ENCODE data around the gene AGRP.

Gene AGRP

DNA sequence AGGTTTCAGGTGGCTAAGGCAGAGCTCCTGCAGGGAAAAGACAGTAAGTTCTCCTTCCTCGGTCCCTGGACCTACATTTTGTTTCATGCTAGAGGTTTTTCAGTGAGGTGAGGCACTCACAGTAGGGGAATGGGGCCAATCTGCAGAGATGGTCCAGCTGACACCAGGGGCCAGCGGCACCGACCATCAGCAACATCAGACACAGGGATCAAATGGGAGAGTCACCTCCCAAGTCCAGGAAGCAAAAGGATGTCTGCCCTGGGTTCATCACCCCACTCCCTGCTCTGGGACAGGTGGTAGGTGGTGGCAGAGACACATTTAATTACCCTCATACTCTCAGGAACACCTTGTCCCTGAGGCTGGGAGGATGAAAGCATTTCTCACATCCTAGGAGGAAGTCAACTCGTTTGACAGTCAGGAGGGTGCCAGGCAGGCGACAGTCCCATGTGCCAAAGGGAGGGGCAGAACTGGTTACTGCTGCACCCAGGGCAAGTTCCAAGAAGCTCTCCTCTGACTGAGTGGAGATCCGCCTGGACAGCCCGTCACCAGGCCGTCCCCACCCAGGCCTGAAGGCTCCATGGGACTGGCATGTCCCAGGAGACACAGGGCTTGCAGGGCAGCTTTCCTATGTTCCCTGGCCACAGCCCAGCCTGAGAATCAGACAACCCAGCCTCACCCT lies 21.6 kb downstream of the AGRP start:
- Histone ChIP-seq H3K27me3 (ENCODE audit: control insufficient read depth, low read length) (no peaks in the 10 kb centered on the region), H3K36me3 (ENCODE audit: control insufficient read depth, low read length) (no peaks in the 10 kb centered on the region), H3K4me3 (ENCODE audit: low read length) (no peak overlapping the region), H3K4me1 (ENCODE audit: control insufficient read depth, low read length) (peaks cover 7% of the 10 kb centered on the region), H3K4me2 (ENCODE audit: low read length) (no peak overlapping the region), H3K9me2 (replicated peaks; ENCODE audit: control insufficient read depth, low read length) (no peaks in the 10 kb centered on the region), H3K27ac (ENCODE audit: low read depth, low read length) (no peak overlapping the region), H3K9me3 (ENCODE audit: control insufficient read depth, insufficient read depth, low read length) (no peaks in the 10 kb centered on the region), H3F3A (ENCODE audit: control insufficient read depth, insufficient read depth) (no peaks in the 10 kb centered on the region), H4K20me1 (ENCODE audit: control insufficient read depth, insufficient read depth, low read depth, low read length) (no peaks in the 10 kb centered on the region), H3K79me2 (ENCODE audit: control insufficient read depth, low read length) (peaks cover 37% of the 10 kb centered on the region)
- no peak for TF ChIP-seq EZH2phosphoT487 (IDR thresholded peaks at IDR 0.05; ENCODE audit: borderline replicate concordance, low read length)
- no peak for TF ChIP-seq CTCF (IDR thresholded peaks at IDR 0.05; ENCODE audit: low read depth, low read length, poor library complexity, severe bottlenecking)

GRCh38 chr16:67460961-67461360 lies 22.4 kb downstream of the AGRP start:
- peaks cover 29% of the 10 kb centered on the region for H3K79me2 ChIP-seq (ENCODE audit: control insufficient read depth, low read length)

DNA sequence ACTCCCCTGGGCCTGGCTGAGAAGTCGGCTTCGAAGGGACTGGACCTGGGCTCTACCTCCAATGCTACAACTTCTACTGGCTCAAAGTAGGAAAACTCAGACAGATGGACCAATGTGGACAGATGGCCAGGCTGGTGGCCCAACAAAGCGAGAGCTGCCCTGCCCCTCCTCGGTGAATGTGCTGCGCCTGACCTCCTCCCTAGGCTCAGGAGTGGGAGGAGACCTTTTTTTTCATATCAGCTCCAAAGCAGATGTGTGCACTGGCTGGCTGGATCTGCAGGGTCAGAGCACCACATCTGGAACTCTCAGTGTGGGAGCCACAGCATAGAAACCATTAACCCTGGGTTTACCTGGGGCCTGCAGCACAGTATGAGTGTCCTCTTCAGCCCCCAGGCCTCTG lies 23.2 kb downstream of the AGRP start:
- Histone ChIP-seq H4K20me1 (ENCODE audit: control insufficient read depth, insufficient read depth, low read depth, low read length) (no peaks in the 10 kb centered on the region), H3K9me2 (replicated peaks; ENCODE audit: control insufficient read depth, low read length) (no peaks in the 10 kb centered on the region), H3K4me2 (ENCODE audit: low read length) (no peak overlapping the region), H3K4me1 (ENCODE audit: control insufficient read depth, low read length) (no peaks in the 10 kb centered on the region), H3K79me2 (ENCODE audit: control insufficient read depth, low read length) (peaks cover 21% of the 10 kb centered on the region), H3K4me3 (ENCODE audit: low read length) (no peak overlapping the region), H3K36me3 (ENCODE audit: control insufficient read depth, low read length) (no peaks in the 10 kb centered on the region), H3F3A (ENCODE audit: control insufficient read depth, insufficient read depth) (no peaks in the 10 kb centered on the region), H3K27ac (ENCODE audit: low read depth, low read length) (no peak overlapping the region), H3K27me3 (ENCODE audit: control insufficient read depth, low read length) (no peaks in the 10 kb centered on the region), H3K9me3 (ENCODE audit: control insufficient read depth, insufficient read depth, low read length) (no peaks in the 10 kb centered on the region)
- TF ChIP-seq CTCF (IDR thresholded peaks at IDR 0.05; ENCODE audit: low read depth, low read length, poor library complexity, severe bottlenecking) (no peak), EZH2phosphoT487 (IDR thresholded peaks at IDR 0.05; ENCODE audit: borderline replicate concordance, low read length) (no peak)

More at GRCh38 chr16:67460961-67461360, 22.4 kb downstream of the AGRP start:
- Histone ChIP-seq H4K20me1 (ENCODE audit: control insufficient read depth, insufficient read depth, low read depth, low read length) (no peaks in the 10 kb centered on the region), H3K27me3 (ENCODE audit: control insufficient read depth, low read length) (no peaks in the 10 kb centered on the region), H3K9me3 (ENCODE audit: control insufficient read depth, insufficient read depth, low read length) (no peaks in the 10 kb centered on the region), H3K27ac (ENCODE audit: low read depth, low read length) (no peak overlapping the region), H3K4me1 (ENCODE audit: control insufficient read depth, low read length) (peaks cover 5% of the 10 kb centered on the region), H3K4me3 (ENCODE audit: low read length) (no peak overlapping the region), H3K4me2 (ENCODE audit: low read length) (no peak overlapping the region), H3K36me3 (ENCODE audit: control insufficient read depth, low read length) (no peaks in the 10 kb centered on the region), H3F3A (ENCODE audit: control insufficient read depth, insufficient read depth) (no peaks in the 10 kb centered on the region), H3K9me2 (replicated peaks; ENCODE audit: control insufficient read depth, low read length) (no peaks in the 10 kb centered on the region)
- TF ChIP-seq CTCF (IDR thresholded peaks at IDR 0.05; ENCODE audit: low read depth, low read length, poor library complexity, severe bottlenecking) (no peak), EZH2phosphoT487 (IDR thresholded peaks at IDR 0.05; ENCODE audit: borderline replicate concordance, low read length) (no peak)

Measured in DOHH2 (cell line).